Mesenchymal stem cell (in vitro differentiated cells and primary cell): ENCODE data around the gene APC.

ENCODE experiments used
- DNase-seq: peaks from one replicate; pipeline ENCODE4 v3.0.0-alpha.2; 2013
- H2AFZ ChIP-seq: one replicate; pipeline ENCODE4 v1.6.1; 2013; ENCODE audit warnings: low read depth, mild to moderate bottlenecking, control low read depth, inconsistent platforms, low read length, moderate library complexity
- H2AK5ac ChIP-seq: 2 replicates; pipeline ENCODE4 v1.6.1; 2013; ENCODE audit warnings: low read length, moderate library complexity, mild to moderate bottlenecking, inconsistent platforms; ENCODE audit not compliant: severe bottlenecking
- H2BK120ac ChIP-seq: one replicate; pipeline ENCODE4 v1.6.1; 2013; ENCODE audit warnings: low read depth, mild to moderate bottlenecking, inconsistent platforms, low read length, moderate library complexity
- H2BK12ac ChIP-seq, 2 experiments: one replicate each; pipeline ENCODE4 v1.6.1; 2013; ENCODE audit warnings: inconsistent platforms in 2 of 2, low read length in 2 of 2, mild to moderate bottlenecking in 2 of 2, moderate library complexity in 2 of 2, control low read depth in 1 of 2
- H2BK15ac ChIP-seq: one replicate; pipeline ENCODE4 v1.6.1; 2013; ENCODE audit warnings: mild to moderate bottlenecking, low read depth, inconsistent platforms; ENCODE audit not compliant: poor library complexity, severe bottlenecking
- H2BK5ac ChIP-seq: 2 replicates; pipeline ENCODE4 v1.6.1; 2013; ENCODE audit warnings: low read depth, mild to moderate bottlenecking, low read length, control low read depth, inconsistent platforms; ENCODE audit not compliant: poor library complexity, severe bottlenecking
- H3K14ac ChIP-seq, 2 experiments: one replicate each; pipeline ENCODE4 v1.6.1; 2013; ENCODE audit warnings: inconsistent platforms in 2 of 2, low read length in 2 of 2, control low read depth in 1 of 2, mild to moderate bottlenecking in 1 of 2, moderate library complexity in 1 of 2
- H3K18ac ChIP-seq, 2 experiments: one replicate each; pipeline ENCODE4 v1.6.1; 2013; ENCODE audit warnings: inconsistent platforms in 2 of 2, low read length in 2 of 2, control low read depth in 1 of 2, low read depth in 1 of 2, mild to moderate bottlenecking in 1 of 2
- H3K23ac ChIP-seq, 2 experiments: one replicate each; pipeline ENCODE4 v1.6.1; 2013; ENCODE audit warnings: inconsistent platforms in 2 of 2, low read length in 2 of 2, mild to moderate bottlenecking in 2 of 2, moderate library complexity in 2 of 2, control low read depth in 1 of 2
- H3K27ac ChIP-seq: 2 replicates; pipeline ENCODE4 v1.5.1; 2013; ENCODE audit warnings: mild to moderate bottlenecking, moderate library complexity, low read length, control low read depth, inconsistent platforms; ENCODE audit not compliant: poor library complexity, severe bottlenecking
- H3K27me3 ChIP-seq, 2 experiments: 2 replicates each; pipeline versions ENCODE4 v1.6.1 to v1.7.0; 2013; ENCODE audit warnings: low read length in 2 of 2, mild to moderate bottlenecking in 2 of 2, moderate library complexity in 2 of 2, control low read depth in 1 of 2, inconsistent platforms in 1 of 2; ENCODE audit not compliant: control insufficient read depth in 1 of 2, insufficient read depth in 1 of 2
- H3K36me3 ChIP-seq, 2 experiments: 2 replicates each; pipeline versions ENCODE4 v1.6.1 to v1.7.0; 2013; ENCODE audit warnings: low read length in 2 of 2, control low read depth in 1 of 2, inconsistent platforms in 1 of 2, low read depth in 1 of 2, mild to moderate bottlenecking in 1 of 2; ENCODE audit not compliant: insufficient read depth in 2 of 2, control insufficient read depth in 1 of 2
- H3K4ac ChIP-seq, 2 experiments: one replicate each; pipeline ENCODE4 v1.6.1; 2013; ENCODE audit warnings: inconsistent platforms in 2 of 2, low read length in 2 of 2, mild to moderate bottlenecking in 2 of 2, moderate library complexity in 2 of 2, control low read depth in 1 of 2, low read depth in 1 of 2
- H3K4me1 ChIP-seq: 2 replicates; pipeline ENCODE4 v1.6.1; 2013; ENCODE audit warnings: low read depth, low read length, control low read depth; ENCODE audit not compliant: control insufficient read depth, insufficient read depth
- H3K4me2 ChIP-seq: 2 replicates; pipeline ENCODE4 v1.6.1; 2013; ENCODE audit warnings: low read length, mild to moderate bottlenecking, inconsistent platforms; ENCODE audit not compliant: poor library complexity, severe bottlenecking
- H3K4me3 ChIP-seq, 2 experiments: 2 replicates each; pipeline versions ENCODE4 v1.5.1 to v1.7.0; 2013; ENCODE audit warnings: low read length in 2 of 2, mild to moderate bottlenecking in 2 of 2, control low read depth in 1 of 2, low read depth in 1 of 2; ENCODE audit not compliant: insufficient read depth in 1 of 2
- H3K79me1 ChIP-seq: replicated peaks from 2 replicates; pipeline ENCODE4 v1.6.1; 2013; ENCODE audit warnings: mild to moderate bottlenecking, control low read depth, low read length, inconsistent platforms; ENCODE audit not compliant: poor library complexity, severe bottlenecking
- H3K9ac ChIP-seq: 2 replicates; pipeline ENCODE4 v1.7.0; 2013; ENCODE audit warnings: mild to moderate bottlenecking, low read length, moderate library complexity
- H3K9me3 ChIP-seq: 2 replicates; pipeline ENCODE4 v1.7.0; 2013; ENCODE audit warnings: mild to moderate bottlenecking, low read length; ENCODE audit not compliant: control insufficient read depth
- H4K8ac ChIP-seq: one replicate; pipeline ENCODE4 v1.6.1; 2013; ENCODE audit warnings: inconsistent platforms, mild to moderate bottlenecking, low read length, moderate library complexity
- H4K91ac ChIP-seq: one replicate; pipeline ENCODE4 v1.6.1; 2013; ENCODE audit warnings: mild to moderate bottlenecking, low read length, inconsistent platforms
- WGBS: methylation state at CpG from one replicate; pipeline ENCODE4 v1.1.7; 2013; ENCODE audit warnings: mixed read lengths; 5-methylcytosine and 5-hydroxymethylcytosine counted together

The APC gene

DNA sequence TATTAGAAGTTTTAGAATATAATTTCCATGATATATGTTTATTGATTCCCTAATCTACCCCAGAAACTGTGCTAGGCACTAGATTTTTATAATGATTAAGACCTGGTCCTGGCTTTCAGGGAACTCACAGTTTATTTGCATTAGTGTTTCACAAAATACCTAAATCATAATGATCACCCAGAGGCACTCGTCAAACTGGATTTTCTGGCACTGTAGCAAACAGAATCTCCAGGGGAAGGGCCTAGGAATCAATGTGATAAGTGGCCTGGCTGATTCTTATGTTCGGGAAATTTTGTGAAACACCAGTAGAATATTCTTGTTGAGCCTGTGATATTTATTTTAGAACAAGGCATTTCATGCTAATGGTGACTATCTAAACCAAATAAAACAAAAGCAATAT, 86.0 kb downstream of the APC start:
- Histone ChIP-seq H3K9me3 (no peaks in the 10 kb centered on the region), H2BK5ac (no peak overlapping the region), H3K79me1 (peaks cover 9% of the 10 kb centered on the region), H4K91ac (no peak overlapping the region), H3K4ac (no peak overlapping the region), H2BK15ac (no peak overlapping the region), H3K18ac (no peak overlapping the region), H3K36me3 (peaks cover 19 to 88% of the 10 kb centered on the region in 2 experiments), H3K27ac (no peak overlapping the region), H3K9ac (no peak overlapping the region), H2BK120ac (no peak overlapping the region), H3K23ac (no peak overlapping the region), H2BK12ac (no peak overlapping the region), H3K4me3 (no peak overlapping the region), H3K4me1 (peaks cover 2% of the 10 kb centered on the region), H4K8ac (no peak overlapping the region), H3K14ac (no peak overlapping the region), H3K4me2 (no peak overlapping the region), H3K27me3 (no peaks in the 10 kb centered on the region), H2AFZ (no peak overlapping the region), H2AK5ac (no peak overlapping the region)
- no peak for DNase-seq
- WGBS = 84% methylated on average over 2 of the region's 2 CpGs

- peaks cover 7% of the 10 kb centered on the region for H3K79me1 ChIP-seq
- peaks cover 18 to 89% of the 10 kb centered on the region in 2 experiments for H3K36me3 ChIP-seq
- H4K8ac ChIP-seq = no peak overlapping the region
- no peak for DNase-seq
- no peaks in the 10 kb centered on the region for H3K9me3 ChIP-seq
- no peak overlapping the region for H3K4me2 ChIP-seq
- H2BK120ac ChIP-seq = no peak overlapping the region
- H3K4ac ChIP-seq = no peak overlapping the region
- H3K4me1 ChIP-seq = peaks cover 2% of the 10 kb centered on the region
- H3K27ac ChIP-seq = no peak overlapping the region
- H3K23ac ChIP-seq = no peak overlapping the region
- no peak overlapping the region for H2AK5ac ChIP-seq
- no peak overlapping the region for H3K14ac ChIP-seq
- no peak overlapping the region for H2BK5ac ChIP-seq
- no peak overlapping the region for H2BK12ac ChIP-seq
- no peak overlapping the region for H4K91ac ChIP-seq
- H2AFZ ChIP-seq = no peak overlapping the region
- no peaks in the 10 kb centered on the region for H3K27me3 ChIP-seq
- no peak overlapping the region for H3K4me3 ChIP-seq
- H2BK15ac ChIP-seq = no peak overlapping the region
- H3K9ac ChIP-seq = no peak overlapping the region
- no peak overlapping the region for H3K18ac ChIP-seq
These were observed 86.5 kb downstream of the APC start for GRCh38 chr5:112824197-112824596.

DNA sequence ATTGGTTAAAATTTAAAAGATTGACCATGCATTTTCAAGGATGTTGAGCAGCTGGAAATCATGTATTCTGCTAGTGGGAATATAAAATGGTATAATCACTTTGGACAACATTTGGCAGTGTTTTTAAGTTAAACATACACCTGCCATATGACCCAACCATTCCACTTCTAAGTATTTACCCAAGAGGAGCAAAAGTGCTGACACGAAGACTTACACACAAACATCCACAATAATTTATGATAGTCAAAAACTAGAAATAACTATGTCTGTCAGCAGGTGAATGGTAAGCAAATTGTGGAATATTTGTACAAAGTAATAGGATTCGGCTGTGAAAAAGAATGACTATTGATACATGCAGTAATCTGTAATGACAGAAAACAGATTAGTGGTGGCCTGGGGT, 92.7 kb downstream of the APC start:
- WGBS = 99% methylated on average over 1 of the region's 2 CpGs
- Histone ChIP-seq H3K9ac (no peak overlapping the region), H3K79me1 (peaks cover 2% of the 10 kb centered on the region), H2BK12ac (no peak overlapping the region), H3K27ac (no peak overlapping the region), H2AFZ (no peak overlapping the region), H3K23ac (no peak overlapping the region), H3K4me1 (peaks cover under 1% of the 10 kb centered on the region), H4K8ac (no peak overlapping the region), H3K14ac (no peak overlapping the region), H3K9me3 (no peaks in the 10 kb centered on the region), H3K36me3 (peaks cover 22 to 77% of the 10 kb centered on the region in 2 experiments), H2AK5ac (no peak overlapping the region), H4K91ac (no peak overlapping the region), H3K18ac (no peak overlapping the region), H3K4me2 (no peak overlapping the region), H3K4ac (no peak overlapping the region), H2BK15ac (no peak overlapping the region), H3K27me3 (no peaks in the 10 kb centered on the region), H2BK120ac (no peak overlapping the region), H2BK5ac (no peak overlapping the region), H3K4me3 (no peak overlapping the region)
- DNase-seq = no peak

DNA sequence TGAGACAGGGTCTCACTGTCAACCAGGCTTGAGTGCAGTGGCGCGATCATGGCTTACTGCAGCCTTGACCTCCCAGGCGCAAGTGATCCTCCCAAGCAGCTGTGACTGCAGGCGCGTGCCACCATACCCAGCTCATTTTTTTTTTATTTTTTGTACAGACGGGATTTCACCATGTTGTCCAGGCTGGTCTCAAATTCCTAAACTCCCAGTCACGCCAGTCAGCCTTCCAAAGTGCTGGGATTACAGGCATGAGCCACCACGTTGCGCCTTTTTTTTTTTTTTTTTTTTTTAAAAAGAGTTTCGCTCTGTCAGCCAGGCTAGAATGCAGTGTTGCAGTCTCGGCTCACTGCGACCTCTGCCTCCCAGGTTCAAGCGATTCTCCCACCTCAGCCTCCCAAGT, 96.3 kb downstream of the APC start:
- Histone ChIP-seq H3K14ac (no peak overlapping the region), H2BK12ac (no peak overlapping the region), H3K23ac (no peak overlapping the region), H2AK5ac (no peak overlapping the region), H4K8ac (no peak overlapping the region), H2BK15ac (no peak overlapping the region), H3K4ac (no peak overlapping the region), H2BK120ac (no peak overlapping the region), H2BK5ac (no peak overlapping the region), H3K27ac (no peak overlapping the region), H3K9me3 (no peaks in the 10 kb centered on the region), H2AFZ (no peak overlapping the region), H3K27me3 (no peaks in the 10 kb centered on the region), H3K4me3 (no peak overlapping the region), H3K79me1 (peaks cover 2% of the 10 kb centered on the region), H3K4me1 (no peaks in the 10 kb centered on the region), H3K9ac (no peak overlapping the region), H4K91ac (no peak overlapping the region), H3K4me2 (no peak overlapping the region), H3K18ac (no peak overlapping the region), H3K36me3 (peaks cover 18 to 75% of the 10 kb centered on the region in 2 experiments)
- 94% methylated on average over 13 of the region's 13 CpGs for WGBS
- no peak for DNase-seq
